ENCODE results near the gene USP31. TPM values are rescaled to one million over a fixed set of nuclear protein-coding genes. Genes with fewer than 3 reads are reported as not detected.

The USP31 gene
- total RNA-seq, 1 donor, result 6.2 TPM

GRCh38 chr16:23148166-23148512 is 1.1 kb downstream of the USP31 start:
- peaks cover 46% of the 10 kb centered on the region for H3K79me2 ChIP-seq (ENCODE audit: insufficient read depth, low read length)
- TF ChIP-seq, protein P1, sequence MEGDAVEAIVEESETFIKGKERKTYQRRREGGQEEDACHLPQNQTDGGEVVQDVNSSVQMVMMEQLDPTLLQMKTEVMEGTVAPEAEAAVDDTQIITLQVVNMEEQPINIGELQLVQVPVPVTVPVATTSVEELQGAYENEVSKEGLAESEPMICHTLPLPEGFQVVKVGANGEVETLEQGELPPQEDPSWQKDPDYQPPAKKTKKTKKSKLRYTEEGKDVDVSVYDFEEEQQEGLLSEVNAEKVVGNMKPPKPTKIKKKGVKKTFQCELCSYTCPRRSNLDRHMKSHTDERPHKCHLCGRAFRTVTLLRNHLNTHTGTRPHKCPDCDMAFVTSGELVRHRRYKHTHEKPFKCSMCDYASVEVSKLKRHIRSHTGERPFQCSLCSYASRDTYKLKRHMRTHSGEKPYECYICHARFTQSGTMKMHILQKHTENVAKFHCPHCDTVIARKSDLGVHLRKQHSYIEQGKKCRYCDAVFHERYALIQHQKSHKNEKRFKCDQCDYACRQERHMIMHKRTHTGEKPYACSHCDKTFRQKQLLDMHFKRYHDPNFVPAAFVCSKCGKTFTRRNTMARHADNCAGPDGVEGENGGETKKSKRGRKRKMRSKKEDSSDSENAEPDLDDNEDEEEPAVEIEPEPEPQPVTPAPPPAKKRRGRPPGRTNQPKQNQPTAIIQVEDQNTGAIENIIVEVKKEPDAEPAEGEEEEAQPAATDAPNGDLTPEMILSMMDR (IDR thresholded peaks at IDR 0.05; ENCODE audit: extremely low read depth, low read depth, low read length), result no peak
- peak overlapping the region; percentile 73 for H3K4me3 ChIP-seq (ENCODE audit: insufficient read depth, low read length)
- no peaks in the 10 kb centered on the region for H3K36me3 ChIP-seq (ENCODE audit: insufficient read depth, low read length)
- no peaks in the 10 kb centered on the region for H3K9me3 ChIP-seq (ENCODE audit: low read depth, low read length)
- peaks cover 20% of the 10 kb centered on the region for H3K4me1 ChIP-seq (ENCODE audit: insufficient read depth, low read length)
- DNase-seq (ENCODE audit: insufficient read length, low spot score, missing footprints), result peak; percentile 77
- H3K27ac ChIP-seq (ENCODE audit: low read depth, low read length), result no peak overlapping the region
- no peaks in the 10 kb centered on the region for H3K27me3 ChIP-seq (ENCODE audit: insufficient read depth, low read length)
- peak overlapping the region; percentile 50 for H2AFZ ChIP-seq (ENCODE audit: low read length)
- peak overlapping the region; percentile 81 for H3K4me2 ChIP-seq (ENCODE audit: insufficient read depth, low read length)
- peaks cover 10% of the 10 kb centered on the region for H4K20me1 ChIP-seq (ENCODE audit: insufficient read depth, low read length)

- Histone ChIP-seq H3K36me3 (ENCODE audit: insufficient read depth, low read length) (no peaks in the 10 kb centered on the region), H3K4me3 (ENCODE audit: insufficient read depth, low read length) (no peak overlapping the region), H3K79me2 (ENCODE audit: insufficient read depth, low read length) (peaks cover 51% of the 10 kb centered on the region)
These were observed 1.6 kb downstream of the USP31 start for GRCh38 chr16:23147666-23148065.

DNA sequence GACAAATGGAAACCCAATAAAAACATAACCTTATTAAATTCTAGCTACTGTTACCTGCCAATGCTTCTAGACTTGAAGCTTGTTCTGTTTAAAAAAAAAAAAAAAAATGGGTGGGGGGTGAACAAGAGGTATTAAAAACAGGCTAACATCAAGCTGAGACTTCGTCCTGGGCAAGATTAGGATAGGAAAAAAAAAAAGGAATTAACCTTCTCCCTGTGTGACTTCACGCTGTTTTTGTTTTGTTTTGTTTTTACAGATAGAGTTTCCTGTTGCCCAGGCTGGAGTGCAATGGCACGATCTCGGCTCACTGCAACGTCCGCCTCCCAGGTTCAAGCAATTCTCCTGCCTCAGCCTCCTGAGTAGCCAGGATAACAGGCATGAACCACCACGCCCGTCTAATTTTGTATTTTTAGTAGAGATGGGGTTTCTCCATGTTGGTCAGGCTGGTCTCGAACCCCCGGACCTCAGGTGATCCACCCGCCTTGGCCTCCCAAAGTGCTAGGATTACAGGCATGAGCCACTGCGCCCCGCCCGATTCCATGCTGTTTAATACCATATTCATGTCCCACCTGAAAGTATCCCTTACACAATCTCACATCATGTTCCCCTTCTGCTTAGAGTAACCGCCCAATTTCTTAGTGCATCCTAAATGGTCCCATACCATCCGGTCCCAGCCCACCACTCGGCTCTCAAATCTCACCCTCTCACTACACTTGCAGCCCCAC is 2.2 kb downstream of the USP31 start:
- no peak overlapping the region for H2AFZ ChIP-seq (ENCODE audit: low read length)
- TF ChIP-seq, protein P1 (IDR thresholded peaks at IDR 0.05; ENCODE audit: extremely low read depth, low read depth, low read length), result no peak
- no peak overlapping the region for H3K4me3 ChIP-seq (ENCODE audit: insufficient read depth, low read length)
- H3K79me2 ChIP-seq (ENCODE audit: insufficient read depth, low read length), result peaks cover 57% of the 10 kb centered on the region
- DNase-seq (ENCODE audit: insufficient read length, low spot score, missing footprints), result no peak
- no peaks in the 10 kb centered on the region for H3K9me3 ChIP-seq (ENCODE audit: low read depth, low read length)
- peaks cover 18% of the 10 kb centered on the region for H4K20me1 ChIP-seq (ENCODE audit: insufficient read depth, low read length)
- H3K27ac ChIP-seq (ENCODE audit: low read depth, low read length), result no peak overlapping the region
- H3K4me1 ChIP-seq (ENCODE audit: insufficient read depth, low read length), result peaks cover 20% of the 10 kb centered on the region
- H3K27me3 ChIP-seq (ENCODE audit: insufficient read depth, low read length), result no peaks in the 10 kb centered on the region
- no peaks in the 10 kb centered on the region for H3K36me3 ChIP-seq (ENCODE audit: insufficient read depth, low read length)
- H3K4me2 ChIP-seq (ENCODE audit: insufficient read depth, low read length), result peak overlapping the region; percentile 81

More at GRCh38 chr16:23147666-23148065, 1.6 kb downstream of the USP31 start:
- DNase-seq (ENCODE audit: insufficient read length, low spot score, missing footprints), result no peak
- Histone ChIP-seq H3K27ac (ENCODE audit: low read depth, low read length) (no peak overlapping the region), H3K4me1 (ENCODE audit: insufficient read depth, low read length) (peaks cover 20% of the 10 kb centered on the region), H3K9me3 (ENCODE audit: low read depth, low read length) (no peaks in the 10 kb centered on the region), H4K20me1 (ENCODE audit: insufficient read depth, low read length) (peaks cover 12% of the 10 kb centered on the region), H2AFZ (ENCODE audit: low read length) (no peak overlapping the region), H3K27me3 (ENCODE audit: insufficient read depth, low read length) (no peaks in the 10 kb centered on the region), H3K4me2 (ENCODE audit: insufficient read depth, low read length) (peak overlapping the region; percentile 81)
- TF ChIP-seq, protein P1 (IDR thresholded peaks at IDR 0.05; ENCODE audit: extremely low read depth, low read depth, low read length), result no peak

- Histone ChIP-seq H3K27me3 (ENCODE audit: insufficient read depth, low read length) (no peaks in the 10 kb centered on the region), H3K27ac (ENCODE audit: low read depth, low read length) (no peak overlapping the region), H2AFZ (ENCODE audit: low read length) (no peak overlapping the region), H3K79me2 (ENCODE audit: insufficient read depth, low read length) (peaks cover 71% of the 10 kb centered on the region), H3K4me1 (ENCODE audit: insufficient read depth, low read length) (peaks cover 20% of the 10 kb centered on the region), H3K36me3 (ENCODE audit: insufficient read depth, low read length) (no peaks in the 10 kb centered on the region), H3K9me3 (ENCODE audit: low read depth, low read length) (no peaks in the 10 kb centered on the region), H3K4me3 (ENCODE audit: insufficient read depth, low read length) (no peak overlapping the region), H4K20me1 (ENCODE audit: insufficient read depth, low read length) (peaks cover 24% of the 10 kb centered on the region), H3K4me2 (ENCODE audit: insufficient read depth, low read length) (no peak overlapping the region)
- no peak for DNase-seq (ENCODE audit: insufficient read length, low spot score, missing footprints)
- TF ChIP-seq, protein P1 (IDR thresholded peaks at IDR 0.05; ENCODE audit: extremely low read depth, low read depth, low read length), result no peak
These were observed 3.6 kb downstream of the USP31 start for GRCh38 chr16:23145608-23146007.
